GM23248 (cell line): ENCODE results near the gene ARHGEF28.

ENCODE experiments used
- EZH2 ChIP-seq: fragments of 200-600 bp; sonication (generic); IDR thresholded peaks from 2 replicates; pipeline ENCODE4 v1.6.1; 2018; ENCODE audit warnings: antibody characterized with exemption, mild to moderate bottlenecking; ENCODE audit not compliant: insufficient read depth, poor library complexity, severe bottlenecking
- EZH2phosphoT487 ChIP-seq: fragments of 200-600 bp; sonication (generic); IDR thresholded peaks from 2 replicates; pipeline ENCODE4 v1.6.1; 2018; ENCODE audit warnings: antibody characterized with exemption, moderate library complexity, mild to moderate bottlenecking, low read depth; ENCODE audit not compliant: insufficient read depth

DNA sequence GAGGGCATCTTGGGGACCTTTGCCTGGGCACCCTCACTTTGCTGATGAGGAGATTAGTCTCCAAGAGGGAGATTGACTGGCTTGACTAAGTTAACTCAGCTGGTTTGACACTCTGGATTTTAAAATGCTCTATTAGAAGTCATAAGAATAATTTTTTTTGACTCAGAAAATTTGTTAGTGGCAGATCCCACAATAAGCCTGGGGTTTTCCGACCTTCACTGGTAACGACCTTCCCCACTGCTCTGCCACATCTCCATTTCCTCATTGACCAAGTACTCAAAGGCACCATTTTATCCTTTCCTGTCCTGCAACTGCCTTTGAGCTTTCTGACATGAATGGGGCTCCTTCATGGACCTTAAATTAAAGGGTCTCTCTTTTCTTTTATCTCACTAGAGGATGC is 67.0 kb downstream of the ARHGEF28 start:
- TF ChIP-seq EZH2phosphoT487 = no peak
- TF ChIP-seq EZH2 = no peak
